Measurements from ENCODE around the gene TMEM114.

Gene TMEM114

GRCh38 chr16:8632675-8633182 lies 42.4 kb upstream of the TMEM114 start:
- Histone ChIP-seq H3K4me2 (ENCODE audit: low read depth, low read length, poor library complexity, severe bottlenecking) (no peak overlapping the region), H3K9me3 (ENCODE audit: insufficient read depth, low read length) (no peaks in the 10 kb centered on the region), H3F3A (ENCODE audit: insufficient read depth) (no peaks in the 10 kb centered on the region), H3K27ac (ENCODE audit: low read depth, low read length) (no peak overlapping the region), H3K36me3 (ENCODE audit: low read length) (no peaks in the 10 kb centered on the region), H3K4me3 (ENCODE audit: insufficient read depth, low read length, poor library complexity, severe bottlenecking) (no peak overlapping the region), H3K9me2 (replicated peaks; ENCODE audit: insufficient read depth, low read length) (no peaks in the 10 kb centered on the region), H3K27me3 (ENCODE audit: low read length) (no peaks in the 10 kb centered on the region), H4K20me1 (ENCODE audit: low read depth, low read length) (no peaks in the 10 kb centered on the region), H3K9ac (ENCODE audit: low read length) (no peak overlapping the region), H3K79me2 (ENCODE audit: insufficient read depth, low read length) (no peaks in the 10 kb centered on the region), H2AFZ (ENCODE audit: low read depth, low read length, severe bottlenecking) (no peak overlapping the region)
- TF ChIP-seq CTCF (IDR thresholded peaks at IDR 0.05; ENCODE audit: insufficient read depth, low read length, poor library complexity, severe bottlenecking) (no peak), EZH2phosphoT487 (conservative IDR thresholded peaks at IDR 0.05; ENCODE audit: low read length) (no peak)

GRCh38 chr16:8631818-8632465 lies 41.6 kb upstream of the TMEM114 start:
- no peaks in the 10 kb centered on the region for H3K9me2 ChIP-seq (replicated peaks; ENCODE audit: insufficient read depth, low read length)
- no peak overlapping the region for H3K4me3 ChIP-seq (ENCODE audit: insufficient read depth, low read length, poor library complexity, severe bottlenecking)
- H4K20me1 ChIP-seq (ENCODE audit: low read depth, low read length) = no peaks in the 10 kb centered on the region
- no peak overlapping the region for H3K9ac ChIP-seq (ENCODE audit: low read length)
- H3K79me2 ChIP-seq (ENCODE audit: insufficient read depth, low read length) = no peaks in the 10 kb centered on the region
- H2AFZ ChIP-seq (ENCODE audit: low read depth, low read length, severe bottlenecking) = no peak overlapping the region
- H3K4me2 ChIP-seq (ENCODE audit: low read depth, low read length, poor library complexity, severe bottlenecking) = no peak overlapping the region
- H3K36me3 ChIP-seq (ENCODE audit: low read length) = no peaks in the 10 kb centered on the region
- TF ChIP-seq EZH2phosphoT487 (conservative IDR thresholded peaks at IDR 0.05; ENCODE audit: low read length) (no peak), CTCF (IDR thresholded peaks at IDR 0.05; ENCODE audit: insufficient read depth, low read length, poor library complexity, severe bottlenecking) (no peak)
- H3F3A ChIP-seq (ENCODE audit: insufficient read depth) = no peaks in the 10 kb centered on the region
- no peak overlapping the region for H3K27ac ChIP-seq (ENCODE audit: low read depth, low read length)
- no peaks in the 10 kb centered on the region for H3K27me3 ChIP-seq (ENCODE audit: low read length)
- H3K9me3 ChIP-seq (ENCODE audit: insufficient read depth, low read length) = no peaks in the 10 kb centered on the region

GRCh38 chr16:8631373-8631772 lies 41.1 kb upstream of the TMEM114 start:
- H3K36me3 ChIP-seq (ENCODE audit: low read length) = no peaks in the 10 kb centered on the region

More at GRCh38 chr16:8631373-8631772, 41.1 kb upstream of the TMEM114 start:
- Histone ChIP-seq H4K20me1 (ENCODE audit: low read depth, low read length) (no peaks in the 10 kb centered on the region), H3K4me2 (ENCODE audit: low read depth, low read length, poor library complexity, severe bottlenecking) (no peak overlapping the region), H3K27me3 (ENCODE audit: low read length) (no peaks in the 10 kb centered on the region), H3K9ac (ENCODE audit: low read length) (no peak overlapping the region), H3F3A (ENCODE audit: insufficient read depth) (no peaks in the 10 kb centered on the region), H3K79me2 (ENCODE audit: insufficient read depth, low read length) (no peaks in the 10 kb centered on the region), H3K4me3 (ENCODE audit: insufficient read depth, low read length, poor library complexity, severe bottlenecking) (no peak overlapping the region), H3K9me3 (ENCODE audit: insufficient read depth, low read length) (no peaks in the 10 kb centered on the region), H2AFZ (ENCODE audit: low read depth, low read length, severe bottlenecking) (no peak overlapping the region), H3K27ac (ENCODE audit: low read depth, low read length) (no peak overlapping the region), H3K9me2 (replicated peaks; ENCODE audit: insufficient read depth, low read length) (no peaks in the 10 kb centered on the region)
- TF ChIP-seq CTCF (IDR thresholded peaks at IDR 0.05; ENCODE audit: insufficient read depth, low read length, poor library complexity, severe bottlenecking) = no peak
- no peak for TF ChIP-seq EZH2phosphoT487 (conservative IDR thresholded peaks at IDR 0.05; ENCODE audit: low read length)
